ENCODE results near the gene SIRPD. TPM values are rescaled to one million over a fixed set of nuclear protein-coding genes. Genes with fewer than 3 reads are reported as not detected.
A peak's percentile ranks its signal among the peaks of the same experiment; 100 is the strongest.
"Not testable (repeated sequence)": the region's sequence is repeated elsewhere in the genome, so short reads cannot be mapped to it uniquely, and the experiment has no call there.

SIRPD gene
- total RNA-seq, 1 donor from 2014 or later: not detected

GRCh38 chr20:1500496-1500895 is 57.0 kb downstream of the SIRPD start:
- Histone ChIP-seq H3K9me3 (ENCODE audit: control insufficient read depth in 3 of 3, low read length in 3 of 3) (no peaks in the 10 kb centered on the region), H3K4me1 (ENCODE audit: control insufficient read depth in 3 of 3, insufficient read depth in 3 of 3, low read length in 3 of 3) (no peaks in the 10 kb centered on the region), H3K36me3 (ENCODE audit: control insufficient read depth in 3 of 3, insufficient read depth in 3 of 3, low read length in 3 of 3) (no peaks in the 10 kb centered on the region), H3K4me3 (ENCODE audit: low read length in 3 of 3) (no peak overlapping the region), H3K9ac (ENCODE audit: low read depth in 1 of 3, low read length in 3 of 3) (no peak overlapping the region), H3K27me3 (ENCODE audit: control insufficient read depth in 3 of 3, insufficient read depth in 3 of 3, low read length in 3 of 3) (peaks cover 0 to 7% (median 3%) of the 10 kb centered on the region in 3 donors), H3K27ac (ENCODE audit: low read depth, low read length) (no peak overlapping the region)

- Histone ChIP-seq H3K9ac (ENCODE audit: low read depth in 1 of 3, low read length in 3 of 3) (no peak overlapping the region), H3K27ac (ENCODE audit: low read depth, low read length) (no peak overlapping the region), H3K27me3 (ENCODE audit: control insufficient read depth in 3 of 3, insufficient read depth in 3 of 3, low read length in 3 of 3) (peaks cover 0 to 3% (median 2%) of the 10 kb centered on the region in 3 donors), H3K36me3 (ENCODE audit: control insufficient read depth in 3 of 3, insufficient read depth in 3 of 3, low read length in 3 of 3) (no peaks in the 10 kb centered on the region), H3K9me3 (ENCODE audit: control insufficient read depth in 3 of 3, low read length in 3 of 3) (no peaks in the 10 kb centered on the region), H3K4me1 (ENCODE audit: control insufficient read depth in 3 of 3, insufficient read depth in 3 of 3, low read length in 3 of 3) (no peaks in the 10 kb centered on the region), H3K4me3 (ENCODE audit: low read length in 3 of 3) (no peak overlapping the region)
Measured at GRCh38 chr20:1499528-1500420, 57.7 kb downstream of the SIRPD start.

- not testable (repeated sequence) for H3K9me3 ChIP-seq (ENCODE audit: control insufficient read depth in 3 of 3, low read length in 3 of 3); H3K27ac ChIP-seq (ENCODE audit: low read depth, low read length); H3K27me3 ChIP-seq (ENCODE audit: control insufficient read depth in 3 of 3, insufficient read depth in 3 of 3, low read length in 3 of 3); H3K36me3 ChIP-seq (ENCODE audit: control insufficient read depth in 3 of 3, insufficient read depth in 3 of 3, low read length in 3 of 3); H3K4me1 ChIP-seq (ENCODE audit: control insufficient read depth in 3 of 3, insufficient read depth in 3 of 3, low read length in 3 of 3); H3K4me3 ChIP-seq (ENCODE audit: low read length in 3 of 3); H3K9ac ChIP-seq (ENCODE audit: low read depth in 1 of 3, low read length in 3 of 3)
Measured at GRCh38 chr20:1497371-1497770, 60.1 kb downstream of the SIRPD start.

- peaks cover 0 to 3% (median 0%) of the 10 kb centered on the region in 3 donors for H3K27me3 ChIP-seq (ENCODE audit: control insufficient read depth in 3 of 3, insufficient read depth in 3 of 3, low read length in 3 of 3)
- no peaks in the 10 kb centered on the region for H3K36me3 ChIP-seq (ENCODE audit: control insufficient read depth in 3 of 3, insufficient read depth in 3 of 3, low read length in 3 of 3)
- no peak overlapping the region for H3K27ac ChIP-seq (ENCODE audit: low read depth, low read length)
- no peaks in the 10 kb centered on the region for H3K4me1 ChIP-seq (ENCODE audit: control insufficient read depth in 3 of 3, insufficient read depth in 3 of 3, low read length in 3 of 3)
- H3K9ac ChIP-seq (ENCODE audit: low read depth in 1 of 3, low read length in 3 of 3): no peak overlapping the region
- no peaks in the 10 kb centered on the region for H3K9me3 ChIP-seq (ENCODE audit: control insufficient read depth in 3 of 3, low read length in 3 of 3)
- no peak overlapping the region for H3K4me3 ChIP-seq (ENCODE audit: low read length in 3 of 3)
Measured at GRCh38 chr20:1496930-1497329, 60.6 kb downstream of the SIRPD start.

GRCh38 chr20:1494436-1494835 is 63.1 kb downstream of the SIRPD start:
- Histone ChIP-seq H3K9ac (ENCODE audit: low read depth in 1 of 3, low read length in 3 of 3) (no peak overlapping the region), H3K27me3 (ENCODE audit: control insufficient read depth in 3 of 3, insufficient read depth in 3 of 3, low read length in 3 of 3) (peaks cover 0 to under 1% (median 0%) of the 10 kb centered on the region in 3 donors), H3K27ac (ENCODE audit: low read depth, low read length) (no peak overlapping the region), H3K36me3 (ENCODE audit: control insufficient read depth in 3 of 3, insufficient read depth in 3 of 3, low read length in 3 of 3) (no peaks in the 10 kb centered on the region), H3K4me3 (ENCODE audit: low read length in 3 of 3) (no peak overlapping the region), H3K9me3 (ENCODE audit: control insufficient read depth in 3 of 3, low read length in 3 of 3) (no peaks in the 10 kb centered on the region), H3K4me1 (ENCODE audit: control insufficient read depth in 3 of 3, insufficient read depth in 3 of 3, low read length in 3 of 3) (peaks cover 0 to 3% (median 0%) of the 10 kb centered on the region in 3 donors)

GRCh38 chr20:1493536-1493935 is 64.0 kb downstream of the SIRPD start:
- Histone ChIP-seq H3K36me3 (ENCODE audit: control insufficient read depth in 3 of 3, insufficient read depth in 3 of 3, low read length in 3 of 3) (no peaks in the 10 kb centered on the region), H3K27ac (ENCODE audit: low read depth, low read length) (no peak overlapping the region), H3K4me3 (ENCODE audit: low read length in 3 of 3) (no peak overlapping the region), H3K9ac (ENCODE audit: low read depth in 1 of 3, low read length in 3 of 3) (no peak overlapping the region), H3K4me1 (ENCODE audit: control insufficient read depth in 3 of 3, insufficient read depth in 3 of 3, low read length in 3 of 3) (peaks cover 0 to 3% (median 0%) of the 10 kb centered on the region in 3 donors), H3K27me3 (ENCODE audit: control insufficient read depth in 3 of 3, insufficient read depth in 3 of 3, low read length in 3 of 3) (no peaks in the 10 kb centered on the region), H3K9me3 (ENCODE audit: control insufficient read depth in 3 of 3, low read length in 3 of 3) (no peaks in the 10 kb centered on the region)

- Histone ChIP-seq H3K36me3 (ENCODE audit: control insufficient read depth in 3 of 3, insufficient read depth in 3 of 3, low read length in 3 of 3) (no peaks in the 10 kb centered on the region), H3K9ac (ENCODE audit: low read depth in 1 of 3, low read length in 3 of 3) (no peak overlapping the region), H3K27ac (ENCODE audit: low read depth, low read length) (peak overlapping the region; percentile 52), H3K27me3 (ENCODE audit: control insufficient read depth in 3 of 3, insufficient read depth in 3 of 3, low read length in 3 of 3) (no peaks in the 10 kb centered on the region), H3K9me3 (ENCODE audit: control insufficient read depth in 3 of 3, low read length in 3 of 3) (no peaks in the 10 kb centered on the region), H3K4me3 (ENCODE audit: low read length in 3 of 3) (no peak overlapping the region), H3K4me1 (ENCODE audit: control insufficient read depth in 3 of 3, insufficient read depth in 3 of 3, low read length in 3 of 3) (peaks cover 0 to 3% (median 0%) of the 10 kb centered on the region in 3 donors)
Measured at GRCh38 chr20:1491860-1492642, 65.5 kb downstream of the SIRPD start.

- peaks cover 0 to 3% (median 0%) of the 10 kb centered on the region in 3 donors for H3K4me1 ChIP-seq (ENCODE audit: control insufficient read depth in 3 of 3, insufficient read depth in 3 of 3, low read length in 3 of 3)
- H3K27me3 ChIP-seq (ENCODE audit: control insufficient read depth in 3 of 3, insufficient read depth in 3 of 3, low read length in 3 of 3): no peaks in the 10 kb centered on the region
- H3K9ac ChIP-seq (ENCODE audit: low read depth in 1 of 3, low read length in 3 of 3): no peak within 1 kb of the TSS
- H3K4me3 ChIP-seq (ENCODE audit: low read length in 3 of 3): peak within 1 kb of the TSS in 2 of 3 donors; percentile 20 to 32
- no peaks in the 10 kb centered on the region for H3K36me3 ChIP-seq (ENCODE audit: control insufficient read depth in 3 of 3, insufficient read depth in 3 of 3, low read length in 3 of 3)
- peak within 1 kb of the TSS; percentile 52 for H3K27ac ChIP-seq (ENCODE audit: low read depth, low read length)
- H3K9me3 ChIP-seq (ENCODE audit: control insufficient read depth in 3 of 3, low read length in 3 of 3): no peaks in the 10 kb centered on the region
Measured at GRCh38 chr20:1491281-1491840, 66.1 kb downstream of the SIRPD start, which contains the start of gene SIRPB2. Gene SIRPB2, minus strand, starts transcription at chr20:1491420. Its CDS starts 61 bp downstream, at chr20:1491359.

GRCh38 chr20:1490643-1491195 is 66.8 kb downstream of the SIRPD start:
- H3K4me1 ChIP-seq (ENCODE audit: control insufficient read depth in 3 of 3, insufficient read depth in 3 of 3, low read length in 3 of 3): peaks cover 0 to 3% (median 0%) of the 10 kb centered on the region in 3 donors
- H3K9me3 ChIP-seq (ENCODE audit: control insufficient read depth in 3 of 3, low read length in 3 of 3): no peaks in the 10 kb centered on the region
- peak overlapping the region; percentile 26 for H3K27ac ChIP-seq (ENCODE audit: low read depth, low read length)
- no peaks in the 10 kb centered on the region for H3K27me3 ChIP-seq (ENCODE audit: control insufficient read depth in 3 of 3, insufficient read depth in 3 of 3, low read length in 3 of 3)
- no peaks in the 10 kb centered on the region for H3K36me3 ChIP-seq (ENCODE audit: control insufficient read depth in 3 of 3, insufficient read depth in 3 of 3, low read length in 3 of 3)
- peak overlapping the region in 1 of 3 donors; percentile 20 for H3K4me3 ChIP-seq (ENCODE audit: low read length in 3 of 3)
- no peak overlapping the region for H3K9ac ChIP-seq (ENCODE audit: low read depth in 1 of 3, low read length in 3 of 3)
